Prostate gland (tissue), 2 donors: ENCODE data around the gene DCLK2.

Experiments used
- POLR2A ChIP-seq: fragments of 450-650 bp; IDR thresholded peaks from one replicate; pipeline ENCODE4 v1.6.1; 2016; ENCODE audit warnings: antibody characterized with exemption, mild to moderate bottlenecking
- TF ChIP-seq, protein P1 (sequence below), 4 experiments: fragments of 200-600 bp in 2 of 4; fragments of 450-650 bp in 2 of 4; sonication (generic) in 2 of 4; IDR thresholded peaks; 1 replicate in 3 of 4; 2 replicates in 1 of 4; pipeline ENCODE4 v1.5.1; 2016 to 2019; ENCODE audit warnings: antibody characterized with exemption in 4 of 4, mild to moderate bottlenecking in 2 of 4, moderate library complexity in 2 of 4

GRCh38 chr4:150072471-150072870, 5.8 kb upstream of the DCLK2 start:
- TF ChIP-seq, protein P1, sequence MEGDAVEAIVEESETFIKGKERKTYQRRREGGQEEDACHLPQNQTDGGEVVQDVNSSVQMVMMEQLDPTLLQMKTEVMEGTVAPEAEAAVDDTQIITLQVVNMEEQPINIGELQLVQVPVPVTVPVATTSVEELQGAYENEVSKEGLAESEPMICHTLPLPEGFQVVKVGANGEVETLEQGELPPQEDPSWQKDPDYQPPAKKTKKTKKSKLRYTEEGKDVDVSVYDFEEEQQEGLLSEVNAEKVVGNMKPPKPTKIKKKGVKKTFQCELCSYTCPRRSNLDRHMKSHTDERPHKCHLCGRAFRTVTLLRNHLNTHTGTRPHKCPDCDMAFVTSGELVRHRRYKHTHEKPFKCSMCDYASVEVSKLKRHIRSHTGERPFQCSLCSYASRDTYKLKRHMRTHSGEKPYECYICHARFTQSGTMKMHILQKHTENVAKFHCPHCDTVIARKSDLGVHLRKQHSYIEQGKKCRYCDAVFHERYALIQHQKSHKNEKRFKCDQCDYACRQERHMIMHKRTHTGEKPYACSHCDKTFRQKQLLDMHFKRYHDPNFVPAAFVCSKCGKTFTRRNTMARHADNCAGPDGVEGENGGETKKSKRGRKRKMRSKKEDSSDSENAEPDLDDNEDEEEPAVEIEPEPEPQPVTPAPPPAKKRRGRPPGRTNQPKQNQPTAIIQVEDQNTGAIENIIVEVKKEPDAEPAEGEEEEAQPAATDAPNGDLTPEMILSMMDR (IDR thresholded peaks at IDR 0.05): no peak
- TF ChIP-seq POLR2A: no peak
